Right atrium auricular region (tissue), 2 donors: ENCODE results near the gene MYO1D. TPM values are rescaled to one million over a fixed set of nuclear protein-coding genes. Genes with fewer than 3 reads are reported as not detected.
A peak's percentile ranks its signal among the peaks of the same experiment; 100 is the strongest.

ENCODE experiments used
- DNase-seq: peaks from one replicate; pipeline ENCODE4 v3.0.0-alpha.2; 2019; ENCODE audit warnings: low spot score
- H3K27ac ChIP-seq, 2 donors: fragments of 200-600 bp; sonication (generic); 1 replicate in 1 of 2; 2 replicates in 1 of 2; pipeline ENCODE4 v1.5.1; 2016 to 2019
- H3K27me3 ChIP-seq, 2 donors: fragments of 200-600 bp; sonication (generic); one replicate each; pipeline versions ENCODE4 v1.5.1 to v1.6.0; 2017 to 2019
- H3K36me3 ChIP-seq: fragments of 200-600 bp; sonication (generic); one replicate; pipeline ENCODE4 v1.5.1; 2016
- H3K4me1 ChIP-seq, 2 donors: fragments of 200-600 bp; sonication (generic); one replicate each; pipeline versions ENCODE4 v1.5.1 to v1.6.0; 2017 to 2019
- H3K4me3 ChIP-seq, 2 donors: fragments of 200-600 bp; sonication (generic); 1 replicate in 1 of 2; 2 replicates in 1 of 2; pipeline ENCODE4 v1.5.1; 2017 to 2019; ENCODE audit warnings: mild to moderate bottlenecking in 1 of 2, moderate library complexity in 1 of 2
- H3K9me3 ChIP-seq, 2 donors: fragments of 200-600 bp; sonication (generic); one replicate each; pipeline ENCODE4 v1.5.1; 2019
- total RNA-seq, 2 donors: library from RNA; depleted of rRNA; stranded (reverse); fragments of >200 nt; gene quantifications; one replicate each; pipeline ENCODE4 v1.1.0, GENCODE V29; 2016
- TF ChIP-seq, protein P1 (sequence below), 2 donors: fragments of 200-600 bp; sonication (generic); IDR thresholded peaks; one replicate each; pipeline ENCODE4 v1.5.1; 2019; ENCODE audit warnings: antibody characterized with exemption in 2 of 2

The MYO1D gene
- total RNA-seq, 2 donors from 2014 or later, result 21.9 to 25.1 TPM

DNA sequence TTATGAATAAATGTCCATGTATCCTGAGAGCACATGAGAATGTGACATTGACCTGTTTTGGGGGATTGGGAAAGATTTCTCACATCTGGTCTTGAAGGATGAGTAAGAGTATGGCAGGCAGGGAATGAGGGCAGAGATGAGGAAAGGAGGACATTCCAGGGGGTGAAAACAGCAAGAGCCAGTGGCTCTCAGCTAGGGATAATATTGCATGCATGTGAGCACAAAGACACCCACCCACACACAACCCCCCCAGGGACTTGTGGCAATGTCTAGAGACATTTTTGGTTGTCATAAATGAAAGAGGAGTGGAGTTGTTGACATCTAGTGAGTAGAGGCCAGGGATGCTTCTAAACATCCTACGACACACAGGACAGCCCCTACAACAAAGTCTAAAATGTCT is 6.0 kb downstream of the MYO1D start:
- Histone ChIP-seq H3K4me1 (peaks cover 0 to 48% of the 10 kb centered on the region in 2 donors), H3K4me3 (no peak overlapping the region), H3K27ac (peak overlapping the region; percentile 64 to 86), H3K9me3 (no peaks in the 10 kb centered on the region), H3K27me3 (no peaks in the 10 kb centered on the region), H3K36me3 (no peaks in the 10 kb centered on the region)
- no peak for DNase-seq
- TF ChIP-seq, protein P1, sequence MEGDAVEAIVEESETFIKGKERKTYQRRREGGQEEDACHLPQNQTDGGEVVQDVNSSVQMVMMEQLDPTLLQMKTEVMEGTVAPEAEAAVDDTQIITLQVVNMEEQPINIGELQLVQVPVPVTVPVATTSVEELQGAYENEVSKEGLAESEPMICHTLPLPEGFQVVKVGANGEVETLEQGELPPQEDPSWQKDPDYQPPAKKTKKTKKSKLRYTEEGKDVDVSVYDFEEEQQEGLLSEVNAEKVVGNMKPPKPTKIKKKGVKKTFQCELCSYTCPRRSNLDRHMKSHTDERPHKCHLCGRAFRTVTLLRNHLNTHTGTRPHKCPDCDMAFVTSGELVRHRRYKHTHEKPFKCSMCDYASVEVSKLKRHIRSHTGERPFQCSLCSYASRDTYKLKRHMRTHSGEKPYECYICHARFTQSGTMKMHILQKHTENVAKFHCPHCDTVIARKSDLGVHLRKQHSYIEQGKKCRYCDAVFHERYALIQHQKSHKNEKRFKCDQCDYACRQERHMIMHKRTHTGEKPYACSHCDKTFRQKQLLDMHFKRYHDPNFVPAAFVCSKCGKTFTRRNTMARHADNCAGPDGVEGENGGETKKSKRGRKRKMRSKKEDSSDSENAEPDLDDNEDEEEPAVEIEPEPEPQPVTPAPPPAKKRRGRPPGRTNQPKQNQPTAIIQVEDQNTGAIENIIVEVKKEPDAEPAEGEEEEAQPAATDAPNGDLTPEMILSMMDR (IDR thresholded peaks at IDR 0.05), result no peak

DNA sequence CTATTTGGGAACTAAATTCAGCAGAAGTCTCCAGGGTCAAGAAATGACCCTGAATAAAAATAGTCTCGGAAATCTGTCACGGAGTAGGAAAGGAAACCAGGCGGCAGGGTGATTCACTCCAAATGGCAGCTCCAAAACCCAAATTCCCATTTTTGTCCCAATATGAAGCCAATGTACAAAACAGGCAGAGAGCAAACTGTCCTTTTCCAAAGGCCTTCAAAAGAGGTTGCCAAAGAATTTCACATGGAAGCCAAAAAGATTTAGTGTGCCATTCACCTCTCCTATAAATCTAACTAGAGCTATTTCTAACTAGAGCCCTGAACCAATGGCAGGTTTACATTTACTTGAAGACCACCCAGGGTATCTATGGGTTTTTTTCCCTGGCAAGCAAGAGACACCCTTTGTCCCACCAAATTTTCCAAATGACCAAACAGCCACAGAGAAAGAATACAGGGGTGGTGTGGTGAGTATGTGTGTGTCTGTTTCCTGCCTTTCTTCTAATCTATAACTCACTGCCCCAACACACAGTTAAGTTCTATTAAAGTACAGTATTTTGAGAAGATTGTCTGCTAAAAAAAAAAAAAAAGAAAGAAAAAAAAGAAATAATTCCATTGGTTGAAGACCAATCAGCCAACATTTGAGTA is 6.8 kb downstream of the MYO1D start:
- H3K36me3 ChIP-seq, result no peaks in the 10 kb centered on the region
- H3K4me3 ChIP-seq, result no peak overlapping the region
- H3K27me3 ChIP-seq, result no peaks in the 10 kb centered on the region
- H3K9me3 ChIP-seq, result no peaks in the 10 kb centered on the region
- peak overlapping the region; percentile 64 to 86 for H3K27ac ChIP-seq
- TF ChIP-seq, protein P1 (IDR thresholded peaks at IDR 0.05), result no peak
- peaks cover 0 to 43% of the 10 kb centered on the region in 2 donors for H3K4me1 ChIP-seq
- DNase-seq, result no peak

DNA sequence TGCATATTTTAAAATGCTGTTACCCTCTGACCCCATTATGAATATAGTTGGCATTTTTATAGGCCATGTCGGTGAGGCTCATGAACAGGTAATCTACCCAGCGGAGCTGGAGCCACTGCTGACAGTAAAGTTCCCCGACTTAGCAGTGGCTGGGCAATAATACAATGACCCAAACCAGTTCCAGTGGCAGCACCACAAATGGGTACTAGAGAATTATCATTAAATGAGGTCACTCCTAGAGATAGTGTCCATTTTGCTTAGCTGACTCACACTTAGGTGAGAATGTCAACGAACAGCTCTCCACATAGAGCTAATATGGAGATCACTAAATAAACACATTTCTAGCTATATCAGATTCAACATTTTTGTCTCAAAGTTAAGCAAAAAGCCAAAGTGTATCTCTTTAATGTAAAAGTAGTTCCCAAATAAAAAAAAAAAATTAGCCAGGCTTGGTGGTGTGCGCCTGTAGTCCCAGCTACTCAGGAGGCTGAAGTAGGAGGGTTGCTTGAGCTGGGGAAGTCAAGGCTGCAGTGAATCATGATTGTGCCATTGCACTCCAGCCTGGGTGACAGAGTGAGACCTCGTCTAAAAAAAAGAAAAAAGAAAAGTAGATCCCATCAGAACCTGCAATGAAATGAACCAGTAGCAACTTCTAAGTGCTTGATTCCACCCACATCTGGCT is 7.4 kb downstream of the MYO1D start:
- DNase-seq, result no peak
- Histone ChIP-seq H3K27me3 (no peaks in the 10 kb centered on the region), H3K4me3 (no peak overlapping the region), H3K4me1 (peaks cover 0 to 43% of the 10 kb centered on the region in 2 donors), H3K9me3 (no peaks in the 10 kb centered on the region), H3K36me3 (no peaks in the 10 kb centered on the region), H3K27ac (peak overlapping the region; percentile 64 to 86)
- TF ChIP-seq, protein P1 (IDR thresholded peaks at IDR 0.05), result no peak

DNA sequence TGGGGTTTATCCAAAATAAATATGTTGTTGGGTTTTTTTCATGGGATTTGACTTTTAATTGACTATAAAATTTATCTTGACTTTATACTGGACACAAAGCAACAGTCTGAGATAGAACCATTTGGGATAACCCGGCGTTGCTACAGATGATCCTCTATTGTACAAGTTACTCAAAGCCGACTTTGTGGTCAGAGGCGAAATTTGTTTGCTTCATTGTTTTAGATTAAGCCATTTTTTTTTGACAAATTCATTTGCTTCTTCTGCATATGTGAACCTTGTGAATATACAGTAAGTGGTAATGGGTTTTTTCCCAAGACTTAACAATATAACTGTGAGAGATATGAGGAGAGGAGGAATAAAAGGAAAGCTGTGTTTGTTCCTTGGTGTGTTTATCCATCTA is 11.8 kb downstream of the MYO1D start:
- DNase-seq, result no peak
- H3K27ac ChIP-seq, result no peak overlapping the region
- no peak overlapping the region for H3K4me3 ChIP-seq
- TF ChIP-seq, protein P1 (IDR thresholded peaks at IDR 0.05), result no peak
- no peaks in the 10 kb centered on the region for H3K27me3 ChIP-seq
- H3K36me3 ChIP-seq, result no peaks in the 10 kb centered on the region
- no peaks in the 10 kb centered on the region for H3K9me3 ChIP-seq
- H3K4me1 ChIP-seq, result peaks cover 0 to 37% of the 10 kb centered on the region in 2 donors

DNA sequence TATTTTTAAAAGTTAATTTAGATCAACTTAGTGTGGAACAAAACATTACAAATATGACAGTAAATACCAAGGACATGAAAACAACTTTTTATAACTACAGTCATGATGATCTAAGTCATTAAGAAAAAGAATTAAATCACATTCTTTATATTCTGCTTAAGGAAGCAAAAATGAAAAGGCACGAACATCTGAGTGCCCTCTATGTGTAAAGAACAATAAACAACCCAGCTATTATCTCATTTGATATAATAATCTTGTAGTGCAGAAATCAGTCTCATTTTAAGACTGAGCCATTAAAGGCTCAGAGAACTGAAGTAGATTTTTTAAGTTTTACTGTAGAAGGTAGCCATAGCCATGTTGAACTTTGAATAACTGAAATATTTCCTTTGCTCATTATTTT is 13.4 kb downstream of the MYO1D start:
- no peaks in the 10 kb centered on the region for H3K36me3 ChIP-seq
- H3K27ac ChIP-seq, result no peak overlapping the region
- no peaks in the 10 kb centered on the region for H3K27me3 ChIP-seq
- no peak for DNase-seq
- peaks cover 0 to 27% of the 10 kb centered on the region in 2 donors for H3K4me1 ChIP-seq
- H3K9me3 ChIP-seq, result no peaks in the 10 kb centered on the region
- H3K4me3 ChIP-seq, result no peak overlapping the region
- TF ChIP-seq, protein P1 (IDR thresholded peaks at IDR 0.05), result no peak
